ENCODE results near the gene CTH.

- no peak for TF ChIP-seq CTCF (IDR thresholded peaks at IDR 0.05)
- TF ChIP-seq POLR2A (IDR thresholded peaks at IDR 0.05), result no peak
These were observed 31.4 kb downstream of the CTH start for GRCh38 chr1:70442490-70442889.
